HG02588 (cell line): ENCODE data around the gene CERKL.
"Not testable (repeated sequence)": the region's sequence is repeated elsewhere in the genome, so short reads cannot be mapped to it uniquely, and the experiment has no call there.

Experiments
- ATAC-seq: cut with Tn5 transposase; IDR thresholded peaks from one replicate; pipeline ENCODE4 v1.9.1; 2021; ENCODE audit warnings: mild to moderate bottlenecking, moderate library complexity; ENCODE audit not compliant: unreplicated experiment

The CERKL gene

GRCh38 chr2:181656450-181657291 is at the start of gene CERKL:
TSS of gene CERKL (minus strand) at chr2:181657105. CDS start at chr2:181657006, 99 bp downstream.
- peak; percentile 93 for ATAC-seq

GRCh38 chr2:181702519-181702918 is 45.6 kb upstream of the CERKL start:
- ATAC-seq, result not testable (repeated sequence)

GRCh38 chr2:181698223-181698622 is 41.3 kb upstream of the CERKL start:
- no peak for ATAC-seq

- no peak for ATAC-seq
Measured at GRCh38 chr2:181697571-181697970, 40.7 kb upstream of the CERKL start.

- no peak for ATAC-seq
Measured at GRCh38 chr2:181697126-181697525, 40.2 kb upstream of the CERKL start.

GRCh38 chr2:181694271-181694670 is 37.4 kb upstream of the CERKL start:
- no peak for ATAC-seq

GRCh38 chr2:181690860-181691259 is 34.0 kb upstream of the CERKL start:
- no peak for ATAC-seq

- ATAC-seq, result no peak
Measured at GRCh38 chr2:181686576-181687185, 29.8 kb upstream of the CERKL start.

- ATAC-seq, result no peak
Measured at GRCh38 chr2:181685150-181685688, 28.3 kb upstream of the CERKL start.

- no peak for ATAC-seq
Measured at GRCh38 chr2:181684454-181685149, 27.7 kb upstream of the CERKL start.

- ATAC-seq, result no peak
Measured at GRCh38 chr2:181683518-181684453, 26.9 kb upstream of the CERKL start.

- no peak for ATAC-seq
Measured at GRCh38 chr2:181682795-181683517, 26.1 kb upstream of the CERKL start.

- no peak for ATAC-seq
Measured at GRCh38 chr2:181682026-181682789, 25.3 kb upstream of the CERKL start.

GRCh38 chr2:181680937-181681811 is 24.3 kb upstream of the CERKL start:
- no peak for ATAC-seq

- peak; percentile 45 for ATAC-seq
Measured at GRCh38 chr2:181680055-181680936, 23.4 kb upstream of the CERKL start, which contains the start of gene NEUROD1. TSS of gene NEUROD1 (minus strand) at chr2:181680517. CDS start at chr2:181678860, 1,657 bp downstream.

- ATAC-seq, result no peak
Measured at GRCh38 chr2:181679544-181679979, 22.7 kb upstream of the CERKL start.
